ENCODE measurements around the gene CPEB3. TPM values are rescaled to one million over a fixed set of nuclear protein-coding genes. Genes with fewer than 3 reads are reported as not detected.

The CPEB3 gene
- total and polyA plus RNA-seq, 2 donors (not counting 3 experiments of a cell fraction or from before 2014, with no cell fraction given): 0.80 to 2.2 TPM

GRCh38 chr10:92121686-92122492, 169.0 kb downstream of the CPEB3 start:
- Histone ChIP-seq H3K36me3 (ENCODE audit: control insufficient read depth in 2 of 2, extremely low read depth in 1 of 2, insufficient read depth in 2 of 2, low read length in 2 of 2) (no peaks in the 10 kb centered on the region), H3K79me2 (ENCODE audit: control insufficient read depth, insufficient read depth, low read length) (no peaks in the 10 kb centered on the region), H2AFZ (ENCODE audit: low read depth, low read length) (no peak overlapping the region), H3K9ac (replicated peaks; ENCODE audit: extremely low read depth, insufficient read depth, low read length) (no peak overlapping the region), H3K9me1 (replicated peaks; ENCODE audit: control insufficient read depth, extremely low read depth, insufficient read depth, low read length) (no peaks in the 10 kb centered on the region), H3K27ac (ENCODE audit: insufficient read depth, low read depth, low read length) (no peak overlapping the region), H3K27me3 (ENCODE audit: control insufficient read depth in 2 of 2, insufficient read depth in 2 of 2, low read length in 2 of 2) (no peaks in the 10 kb centered on the region), H4K20me1 (replicated peaks; ENCODE audit: control insufficient read depth, extremely low read depth, insufficient read depth, low read length) (no peaks in the 10 kb centered on the region), H3K4me3 (replicated peaks in 1 of 3; ENCODE audit: insufficient read depth in 1 of 3, low read depth in 1 of 3, low read length in 3 of 3) (no peak overlapping the region), H3K4me1 (ENCODE audit: control insufficient read depth, extremely low read depth, insufficient read depth, low read length) (peaks cover 33% of the 10 kb centered on the region), H3K4me2 (ENCODE audit: insufficient read depth, low read length) (no peak overlapping the region), H3K9me3 (replicated peaks; ENCODE audit: control insufficient read depth, insufficient read depth, low read length) (no peaks in the 10 kb centered on the region)
- dilution Hi-C loops (cut with MboI; ENCODE audit: extremely low pct_ligation_motif_present, low sequenced_read_pairs): no loop called here
- FAIRE-seq (no peak), DNase-seq (ENCODE audit: low read depth, low spot score) (no peak)
- ChIA-PET CTCF (interaction anchor here (0.7 to 1.8 kb wide), 3 partner anchors 10 to 34 kb away, joined by 3 to 5 read pairs (median 3); no protein-coding TSS in a partner anchor), POLR2A (no interaction called here)
- intact Hi-C loops (cut with micrococcal nuclease): no loop called here
- no TSS peak for BruUV-seq (replicated peaks)
- TF ChIP-seq MAX (IDR thresholded peaks at IDR 0.05; ENCODE audit: insufficient read depth, insufficient read length): no peak
- no peak for TF ChIP-seq JUN (IDR thresholded peaks at IDR 0.05; ENCODE audit: borderline replicate concordance, insufficient read depth, insufficient read length, low read depth)
- no peak for TF ChIP-seq EZH2 (IDR thresholded peaks at IDR 0.05; ENCODE audit: borderline replicate concordance, low read depth, low read length, severe bottlenecking)
- no peak for TF ChIP-seq POLR2A (IDR thresholded peaks at IDR 0.05; ENCODE audit: low read depth, low read length)
- TF ChIP-seq CTCF (IDR thresholded peaks at IDR 0.05; ENCODE audit: extremely low read depth in 1 of 2, insufficient read depth in 1 of 2, low read depth in 1 of 2, low read length in 2 of 2): no peak
- TF ChIP-seq GATA2 (IDR thresholded peaks at IDR 0.05; ENCODE audit: insufficient read depth, insufficient read length, low read depth, low read length): no peak
- no peak for TF ChIP-seq FOS (IDR thresholded peaks at IDR 0.05; ENCODE audit: borderline replicate concordance, insufficient read depth, low read length)
- no peak for TF ChIP-seq MYC (IDR thresholded peaks at IDR 0.05; ENCODE audit: low read depth, low read length)
- TF ChIP-seq POLR2AphosphoS5 (IDR thresholded peaks at IDR 0.05; ENCODE audit: insufficient read depth, low read depth, low read length): no peak

Data from endothelial cell of umbilical vein (primary cell).